Panc1 (cell line): Measurements from ENCODE around the gene EARS2. TPM values are rescaled to one million over a fixed set of nuclear protein-coding genes. Genes with fewer than 3 reads are reported as not detected.

Experiments
- ATAC-seq: fragments of 200-7000 bp; cut with Tn5 transposase; 2 replicates; pipeline ENCODE4 v1.9.1; 2020; ENCODE audit warnings: mild to moderate bottlenecking, moderate library complexity
- BruUV-seq: library from RNA; stranded (reverse); fragments of 400-500 nt; replicated peaks from 2 replicates; lab custom pipeline; 2021; lab: Mats Ljungman, UMichigan
- CTCF ChIA-PET: fragments of 300-600 bp; sonication (Branson Sonifier 250); formaldehyde crosslinking; loops from one replicate; lab custom pipeline; 2022; ENCODE audit warnings: antibody characterized with exemption; lab: Charles Lee
- POLR2A ChIA-PET: fragments of 300-600 bp; sonication (Branson Sonifier 250); formaldehyde crosslinking; loops from one replicate; lab custom pipeline; 2022; ENCODE audit warnings: antibody characterized with exemption; lab: Charles Lee
- DNase-seq: peaks from one replicate; pipeline ENCODE4 v3.0.0-alpha.2; 2010; ENCODE audit warnings: low read depth, low spot score
- H3K27ac ChIP-seq: 2 replicates; pipeline ENCODE4 v1.5.1; 2011; ENCODE audit warnings: mild to moderate bottlenecking, low read length, inconsistent platforms
- H3K27me3 ChIP-seq: fragments of 200-500 bp; sonication (Bioruptor generic); 2 replicates; pipeline ENCODE4 v1.6.0; 2014; ENCODE audit warnings: low read length, inconsistent platforms; ENCODE audit not compliant: control insufficient read depth, insufficient read depth
- H3K36me3 ChIP-seq: fragments of 200-500 bp; sonication (Bioruptor generic); 2 replicates; pipeline ENCODE4 v1.5.1; 2014; ENCODE audit warnings: inconsistent platforms, mild to moderate bottlenecking, low read length, moderate library complexity; ENCODE audit not compliant: control insufficient read depth, insufficient read depth
- H3K4me1 ChIP-seq: 2 replicates; pipeline ENCODE4 v1.5.1; 2011; ENCODE audit warnings: inconsistent platforms, mild to moderate bottlenecking, low read length, moderate library complexity; ENCODE audit not compliant: control insufficient read depth, insufficient read depth
- H3K4me3 ChIP-seq, 2 experiments: 2 replicates each; pipeline ENCODE4 v1.5.1; 2011 to 2012; ENCODE audit warnings: low read depth in 2 of 2, low read length in 2 of 2, mild to moderate bottlenecking in 2 of 2, inconsistent platforms in 1 of 2, moderate library complexity in 1 of 2
- H3K9me3 ChIP-seq: fragments of 200-500 bp; sonication (Bioruptor generic); 2 replicates; pipeline ENCODE4 v1.5.1; 2014; ENCODE audit warnings: low read depth, mild to moderate bottlenecking, inconsistent platforms, low read length, moderate library complexity; ENCODE audit not compliant: control insufficient read depth, insufficient read depth
- POLR2AphosphoS5 ChIP-seq: IDR thresholded peaks from 2 replicates; pipeline ENCODE4 v1.6.1; 2012; ENCODE audit warnings: mild to moderate bottlenecking, low read depth, low read length, moderate library complexity
- SIN3A ChIP-seq: IDR thresholded peaks from 2 replicates; pipeline ENCODE4 v1.6.1; 2012; ENCODE audit warnings: low read depth, mild to moderate bottlenecking, low read length, moderate library complexity, borderline replicate concordance; ENCODE audit not compliant: insufficient read depth
- TCF7L2 ChIP-seq: IDR thresholded peaks from 2 replicates; pipeline ENCODE4 v1.6.1; 2011; ENCODE audit warnings: mild to moderate bottlenecking, low read depth, low read length, inconsistent platforms
- in situ Hi-C: cut with HindIII; loops from 2 replicates; pipeline ENCODE4 v1.10.0; 2016; ENCODE audit warnings: low sequenced_read_pairs, low pct_unique_long_range_greater_than_20kb
- intact Hi-C: fragments of 100-400 bp; cut with micrococcal nuclease; formaldehyde crosslinking; loops from one replicate; pipeline ENCODE4 v1.10.0; 2022; ENCODE audit not compliant: unreplicated experiment
- total RNA-seq: library from RNA; stranded (reverse); gene quantifications from one replicate; pipeline ENCODE4 v1.2.1, GENCODE V29; 2021; ENCODE audit not compliant: unreplicated experiment
- TF ChIP-seq, protein P1 (sequence below): fragments of 450-650 bp; IDR thresholded peaks from 2 replicates; pipeline ENCODE4 v1.5.1; 2017; ENCODE audit warnings: mild to moderate bottlenecking
- TF ChIP-seq, protein P2 (sequence below), 2 experiments: IDR thresholded peaks; 2 replicates each; pipeline ENCODE4 v1.6.1; 2011 to 2012; ENCODE audit warnings: low read depth in 2 of 2, control low read depth in 1 of 2, low read length in 1 of 2, mild to moderate bottlenecking in 1 of 2, moderate library complexity in 1 of 2; ENCODE audit not compliant: insufficient read depth in 1 of 2

EARS2 gene
- total RNA-seq, 1 experiment from 2014 or later, result 31.3 TPM

DNA sequence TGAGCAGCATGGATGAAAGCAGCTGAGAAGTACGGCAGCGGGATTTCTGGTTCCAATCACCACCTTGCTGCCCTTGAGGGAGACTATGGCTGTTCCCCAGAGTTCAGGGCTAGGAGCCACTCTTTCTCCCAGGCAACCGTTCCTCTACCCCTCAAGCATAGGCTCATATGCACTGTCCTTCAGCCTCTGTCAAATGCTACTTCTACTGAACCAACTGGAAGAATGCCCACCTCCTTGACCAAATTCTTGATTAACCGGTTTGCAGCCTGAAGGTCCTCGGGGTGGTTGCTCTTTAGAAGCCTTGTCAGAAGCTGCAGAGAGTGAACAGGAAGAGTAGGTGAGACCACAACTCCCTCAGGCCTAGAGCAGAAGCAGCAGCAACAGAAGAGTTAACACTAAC lies 70.7 kb downstream of the EARS2 start:
- no TSS peak for BruUV-seq
- H3K27me3 ChIP-seq, result no peaks in the 10 kb centered on the region
- ATAC-seq (no peak), DNase-seq (no peak)
- H3K36me3 ChIP-seq, result peaks cover 11% of the 10 kb centered on the region; the same call in 1 of the 2 replicates
- ChIA-PET CTCF (no interaction called here), POLR2A (no interaction called here)
- no peaks in the 10 kb centered on the region for H3K4me1 ChIP-seq
- intact Hi-C loops (no loop called here), in situ Hi-C loops (no loop called here)
- TF ChIP-seq TCF7L2 (no peak), SIN3A (no peak), POLR2AphosphoS5 (no peak)
- TF ChIP-seq, protein P1, sequence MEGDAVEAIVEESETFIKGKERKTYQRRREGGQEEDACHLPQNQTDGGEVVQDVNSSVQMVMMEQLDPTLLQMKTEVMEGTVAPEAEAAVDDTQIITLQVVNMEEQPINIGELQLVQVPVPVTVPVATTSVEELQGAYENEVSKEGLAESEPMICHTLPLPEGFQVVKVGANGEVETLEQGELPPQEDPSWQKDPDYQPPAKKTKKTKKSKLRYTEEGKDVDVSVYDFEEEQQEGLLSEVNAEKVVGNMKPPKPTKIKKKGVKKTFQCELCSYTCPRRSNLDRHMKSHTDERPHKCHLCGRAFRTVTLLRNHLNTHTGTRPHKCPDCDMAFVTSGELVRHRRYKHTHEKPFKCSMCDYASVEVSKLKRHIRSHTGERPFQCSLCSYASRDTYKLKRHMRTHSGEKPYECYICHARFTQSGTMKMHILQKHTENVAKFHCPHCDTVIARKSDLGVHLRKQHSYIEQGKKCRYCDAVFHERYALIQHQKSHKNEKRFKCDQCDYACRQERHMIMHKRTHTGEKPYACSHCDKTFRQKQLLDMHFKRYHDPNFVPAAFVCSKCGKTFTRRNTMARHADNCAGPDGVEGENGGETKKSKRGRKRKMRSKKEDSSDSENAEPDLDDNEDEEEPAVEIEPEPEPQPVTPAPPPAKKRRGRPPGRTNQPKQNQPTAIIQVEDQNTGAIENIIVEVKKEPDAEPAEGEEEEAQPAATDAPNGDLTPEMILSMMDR, result no peak
- TF ChIP-seq, protein P2, sequence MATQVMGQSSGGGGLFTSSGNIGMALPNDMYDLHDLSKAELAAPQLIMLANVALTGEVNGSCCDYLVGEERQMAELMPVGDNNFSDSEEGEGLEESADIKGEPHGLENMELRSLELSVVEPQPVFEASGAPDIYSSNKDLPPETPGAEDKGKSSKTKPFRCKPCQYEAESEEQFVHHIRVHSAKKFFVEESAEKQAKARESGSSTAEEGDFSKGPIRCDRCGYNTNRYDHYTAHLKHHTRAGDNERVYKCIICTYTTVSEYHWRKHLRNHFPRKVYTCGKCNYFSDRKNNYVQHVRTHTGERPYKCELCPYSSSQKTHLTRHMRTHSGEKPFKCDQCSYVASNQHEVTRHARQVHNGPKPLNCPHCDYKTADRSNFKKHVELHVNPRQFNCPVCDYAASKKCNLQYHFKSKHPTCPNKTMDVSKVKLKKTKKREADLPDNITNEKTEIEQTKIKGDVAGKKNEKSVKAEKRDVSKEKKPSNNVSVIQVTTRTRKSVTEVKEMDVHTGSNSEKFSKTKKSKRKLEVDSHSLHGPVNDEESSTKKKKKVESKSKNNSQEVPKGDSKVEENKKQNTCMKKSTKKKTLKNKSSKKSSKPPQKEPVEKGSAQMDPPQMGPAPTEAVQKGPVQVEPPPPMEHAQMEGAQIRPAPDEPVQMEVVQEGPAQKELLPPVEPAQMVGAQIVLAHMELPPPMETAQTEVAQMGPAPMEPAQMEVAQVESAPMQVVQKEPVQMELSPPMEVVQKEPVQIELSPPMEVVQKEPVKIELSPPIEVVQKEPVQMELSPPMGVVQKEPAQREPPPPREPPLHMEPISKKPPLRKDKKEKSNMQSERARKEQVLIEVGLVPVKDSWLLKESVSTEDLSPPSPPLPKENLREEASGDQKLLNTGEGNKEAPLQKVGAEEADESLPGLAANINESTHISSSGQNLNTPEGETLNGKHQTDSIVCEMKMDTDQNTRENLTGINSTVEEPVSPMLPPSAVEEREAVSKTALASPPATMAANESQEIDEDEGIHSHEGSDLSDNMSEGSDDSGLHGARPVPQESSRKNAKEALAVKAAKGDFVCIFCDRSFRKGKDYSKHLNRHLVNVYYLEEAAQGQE (IDR thresholded peaks at IDR 0.05; ENCODE audit: insufficient read depth in 1 of 2, low read depth in 2 of 2, low read length in 1 of 2), result no peak
- no peak overlapping the region for H3K4me3 ChIP-seq
- no peaks in the 10 kb centered on the region for H3K9me3 ChIP-seq
- no peak overlapping the region for H3K27ac ChIP-seq

DNA sequence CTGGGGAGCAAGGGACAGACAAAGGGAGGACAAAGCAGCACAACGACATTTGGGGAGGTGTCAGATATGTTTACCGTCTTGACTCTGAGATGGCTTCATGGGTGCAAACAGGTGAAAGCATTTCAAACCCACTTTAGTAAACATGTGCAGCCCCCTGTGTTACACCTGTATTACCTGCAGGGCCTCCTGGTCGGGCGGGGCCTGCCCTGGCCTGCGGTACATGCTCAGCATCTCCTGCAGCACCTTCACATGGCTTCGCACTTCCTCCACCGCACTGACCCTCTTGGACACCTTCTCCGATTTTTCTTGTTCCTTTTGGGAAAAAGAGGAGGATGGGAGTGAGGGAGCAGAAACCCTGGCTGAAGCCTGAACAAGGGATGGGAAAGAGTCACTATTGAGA lies 71.3 kb downstream of the EARS2 start:
- TF ChIP-seq, protein P1, result no peak
- TF ChIP-seq TCF7L2 (no peak), POLR2AphosphoS5 (no peak), SIN3A (no peak)
- TF ChIP-seq, protein P2 (IDR thresholded peaks at IDR 0.05; ENCODE audit: insufficient read depth in 1 of 2, low read depth in 2 of 2, low read length in 1 of 2), result no peak
- Histone ChIP-seq H3K4me1 (no peaks in the 10 kb centered on the region), H3K4me3 (no peak overlapping the region), H3K27me3 (no peaks in the 10 kb centered on the region), H3K9me3 (no peaks in the 10 kb centered on the region), H3K36me3 (peaks cover 11% of the 10 kb centered on the region; the same call in 1 of the 2 replicates), H3K27ac (no peak overlapping the region)
- intact Hi-C loops (no loop called here), in situ Hi-C loops (no loop called here)
- DNase-seq (no peak), ATAC-seq (no peak)
- ChIA-PET CTCF (no interaction called here), POLR2A (no interaction called here)
- BruUV-seq, result no TSS peak
